SK-N-MC (cell line): Measurements from ENCODE around the gene RPP14.

Source experiments
- DNase-seq: peaks from one replicate; pipeline ENCODE4 v3.0.0-alpha.2; 2011; ENCODE audit warnings: low read depth, low spot score
- H3K27ac ChIP-seq: fragments of 200-600 bp; sonication (generic); 2 replicates; pipeline ENCODE4 v1.5.1; 2016; ENCODE audit warnings: mixed run types
- H3K36me3 ChIP-seq: fragments of 200-600 bp; sonication (generic); 2 replicates; pipeline ENCODE4 v1.6.1; 2017; ENCODE audit warnings: antibody characterized with exemption, low read length, mixed read lengths; ENCODE audit not compliant: insufficient read depth
- H3K4me3 ChIP-seq: fragments of 200-600 bp; sonication (generic); 2 replicates; pipeline ENCODE4 v1.5.1; 2016
- H3K9ac ChIP-seq: fragments of 200-600 bp; sonication (generic); 2 replicates; pipeline ENCODE4 v1.8.0; 2017; ENCODE audit warnings: mixed run types, mixed read lengths; ENCODE audit not compliant: insufficient read length
- H3K9me3 ChIP-seq: fragments of 200-600 bp; sonication (generic); 2 replicates; pipeline ENCODE4 v1.6.1; 2017; ENCODE audit warnings: low read depth, mild to moderate bottlenecking, antibody characterized with exemption, low read length, moderate library complexity, mixed read lengths
- EZH2 ChIP-seq: fragments of 200-600 bp; sonication (generic); IDR thresholded peaks from one replicate; pipeline ENCODE4 v1.6.1; 2017; ENCODE audit warnings: antibody characterized with exemption
- FOXP2 ChIP-seq: optimal IDR thresholded peaks from 2 replicates; pipeline ENCODE3; 2011; ENCODE audit warnings: mild to moderate bottlenecking, moderate library complexity; ENCODE audit not compliant: insufficient read depth; ENCODE audit errors: extremely low read length, control extremely low read depth
- POLR2AphosphoS5 ChIP-seq: IDR thresholded peaks from 2 replicates; pipeline ENCODE4 v1.6.1; 2012; ENCODE audit warnings: mild to moderate bottlenecking, low read depth, low read length, borderline replicate concordance

Gene RPP14

GRCh38 chr3:58342676-58343075 lies 36.6 kb downstream of the RPP14 start:
- Histone ChIP-seq H3K4me3 (no peak overlapping the region), H3K9ac (no peak overlapping the region)

DNA sequence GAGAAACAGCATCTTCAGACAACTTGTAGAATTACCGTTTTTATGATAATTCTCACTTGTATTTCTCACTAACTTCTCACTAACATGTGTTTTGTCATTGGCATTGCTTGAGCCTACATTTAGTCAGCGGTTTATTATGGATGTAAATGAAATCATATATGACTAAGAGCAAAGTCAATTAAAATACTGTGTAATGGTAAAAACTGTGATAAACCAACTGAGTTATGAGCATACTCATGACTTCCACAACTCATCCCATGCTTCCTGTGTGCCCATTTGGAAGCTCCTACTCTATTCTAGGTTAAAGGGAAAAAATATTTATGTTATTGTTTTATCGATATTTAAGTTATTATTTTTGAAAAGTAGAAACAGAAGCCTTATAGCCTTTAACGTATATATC lies 39.4 kb downstream of the RPP14 start:
- TF ChIP-seq POLR2AphosphoS5: no peak
- no peak for TF ChIP-seq EZH2
- TF ChIP-seq FOXP2: no peak
- no peak overlapping the region for H3K9ac ChIP-seq
- no peaks in the 10 kb centered on the region for H3K9me3 ChIP-seq
- H3K4me3 ChIP-seq: no peak overlapping the region
- DNase-seq: no peak
- no peak overlapping the region for H3K27ac ChIP-seq
- H3K36me3 ChIP-seq: no peaks in the 10 kb centered on the region

More at GRCh38 chr3:58342676-58343075, 36.6 kb downstream of the RPP14 start:
- Histone ChIP-seq H3K27ac (no peak overlapping the region), H3K36me3 (no peaks in the 10 kb centered on the region), H3K9me3 (no peaks in the 10 kb centered on the region)
- no peak for DNase-seq
- no peak for TF ChIP-seq POLR2AphosphoS5
- no peak for TF ChIP-seq EZH2
- TF ChIP-seq FOXP2: no peak

GRCh38 chr3:58346368-58346767 lies 40.3 kb downstream of the RPP14 start:
- Histone ChIP-seq H3K9ac (no peak overlapping the region), H3K36me3 (no peaks in the 10 kb centered on the region), H3K4me3 (no peak overlapping the region), H3K27ac (no peak overlapping the region), H3K9me3 (no peaks in the 10 kb centered on the region)
- TF ChIP-seq FOXP2: no peak
- no peak for TF ChIP-seq EZH2
- TF ChIP-seq POLR2AphosphoS5: no peak
- no peak for DNase-seq

GRCh38 chr3:58347984-58348383 lies 41.9 kb downstream of the RPP14 start:
- TF ChIP-seq POLR2AphosphoS5: no peak
- no peak for TF ChIP-seq FOXP2
- TF ChIP-seq EZH2: no peak
- Histone ChIP-seq H3K9ac (no peak overlapping the region), H3K4me3 (no peak overlapping the region), H3K27ac (no peak overlapping the region), H3K9me3 (no peaks in the 10 kb centered on the region), H3K36me3 (no peaks in the 10 kb centered on the region)
- no peak for DNase-seq

DNA sequence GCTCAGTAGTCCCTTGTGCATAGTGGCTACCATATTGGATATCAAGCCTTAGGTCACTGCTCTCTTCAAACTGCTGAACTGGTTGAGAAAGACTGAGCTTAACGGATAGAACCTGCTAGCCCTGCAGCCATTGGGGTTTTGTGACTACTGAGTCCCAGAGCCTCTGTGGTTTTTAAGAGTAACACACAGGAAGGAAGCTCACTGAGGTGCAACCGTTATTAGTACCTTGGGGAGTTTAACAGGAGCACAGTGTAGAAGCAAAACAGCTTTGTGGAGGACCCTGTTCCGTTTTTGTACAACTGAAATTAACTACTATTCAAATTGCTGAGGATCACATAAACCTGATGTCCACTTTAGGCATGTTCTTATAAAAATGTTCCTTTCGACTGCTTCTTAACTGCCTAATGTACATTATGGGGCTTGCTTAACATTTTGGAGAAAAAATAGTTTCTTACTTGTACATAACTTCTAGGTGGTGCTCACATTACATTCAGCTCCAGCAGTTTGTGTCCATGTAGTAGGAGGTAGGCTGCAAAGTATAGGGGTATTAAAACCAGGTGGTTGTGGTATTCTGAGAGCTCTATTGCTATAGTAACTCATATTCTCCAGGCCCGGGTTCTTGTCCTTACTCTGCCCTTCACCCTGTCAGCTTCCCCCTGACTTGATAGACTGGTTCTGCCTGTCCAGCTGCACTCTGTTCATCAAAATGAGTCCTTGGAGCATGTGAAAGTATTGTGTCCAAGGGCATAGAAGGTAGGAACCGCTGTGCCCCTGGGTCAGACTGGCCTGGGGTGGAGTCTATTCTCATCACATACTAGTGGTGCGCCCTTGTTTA lies 44.0 kb downstream of the RPP14 start:
- Histone ChIP-seq H3K9me3 (no peaks in the 10 kb centered on the region), H3K36me3 (no peaks in the 10 kb centered on the region), H3K4me3 (no peak overlapping the region), H3K27ac (no peak overlapping the region), H3K9ac (no peak overlapping the region)
- no peak for TF ChIP-seq POLR2AphosphoS5
- TF ChIP-seq EZH2: no peak
- no peak for TF ChIP-seq FOXP2
- no peak for DNase-seq

DNA sequence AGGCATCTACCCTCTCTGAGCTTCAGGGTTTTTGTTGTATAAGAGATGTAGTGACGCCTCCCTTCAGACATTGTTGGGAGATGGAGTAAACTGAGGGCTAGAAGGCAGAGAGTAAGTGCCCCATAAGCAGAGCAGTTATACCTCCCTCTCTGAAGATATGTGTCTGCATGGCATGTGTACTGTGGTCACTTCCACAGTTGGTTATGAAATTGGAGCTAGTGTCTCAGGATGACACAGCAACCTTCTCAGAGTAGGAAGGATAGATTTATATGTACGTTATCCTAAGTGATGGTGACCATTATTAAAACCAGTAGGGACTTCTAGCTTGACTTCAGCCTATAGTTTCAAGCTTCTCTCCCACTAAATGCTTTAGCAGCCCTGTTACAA lies 44.6 kb downstream of the RPP14 start:
- Histone ChIP-seq H3K27ac (no peak overlapping the region), H3K4me3 (no peak overlapping the region), H3K9ac (no peak overlapping the region), H3K36me3 (no peaks in the 10 kb centered on the region), H3K9me3 (no peaks in the 10 kb centered on the region)
- TF ChIP-seq EZH2: no peak
- TF ChIP-seq POLR2AphosphoS5: no peak
- no peak for TF ChIP-seq FOXP2
- no peak for DNase-seq

DNA sequence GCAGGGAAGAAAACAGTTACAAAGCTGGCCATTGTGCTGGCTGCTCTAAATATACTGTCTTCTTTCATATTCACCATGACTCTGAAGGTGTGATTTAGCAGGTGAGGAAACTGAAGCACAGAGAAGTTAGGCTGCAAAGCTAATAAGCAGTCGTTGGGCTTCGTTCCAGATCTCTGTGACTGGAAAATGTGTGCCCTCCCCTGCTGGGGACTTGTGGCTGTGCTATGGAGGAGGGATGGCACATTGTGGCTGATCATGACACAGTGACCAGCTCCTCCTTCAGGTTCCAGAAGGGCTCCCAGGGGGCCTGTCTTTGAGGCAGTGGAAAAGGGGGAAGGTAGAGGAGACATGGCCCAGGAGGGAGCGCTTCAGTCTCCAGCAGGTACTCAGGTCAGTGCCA lies 45.9 kb downstream of the RPP14 start:
- H3K27ac ChIP-seq: no peak overlapping the region
- no peak overlapping the region for H3K9ac ChIP-seq
- no peaks in the 10 kb centered on the region for H3K9me3 ChIP-seq
- TF ChIP-seq EZH2 (no peak), POLR2AphosphoS5 (no peak), FOXP2 (no peak)
- no peak overlapping the region for H3K4me3 ChIP-seq
- DNase-seq: no peak
- H3K36me3 ChIP-seq: no peaks in the 10 kb centered on the region

DNA sequence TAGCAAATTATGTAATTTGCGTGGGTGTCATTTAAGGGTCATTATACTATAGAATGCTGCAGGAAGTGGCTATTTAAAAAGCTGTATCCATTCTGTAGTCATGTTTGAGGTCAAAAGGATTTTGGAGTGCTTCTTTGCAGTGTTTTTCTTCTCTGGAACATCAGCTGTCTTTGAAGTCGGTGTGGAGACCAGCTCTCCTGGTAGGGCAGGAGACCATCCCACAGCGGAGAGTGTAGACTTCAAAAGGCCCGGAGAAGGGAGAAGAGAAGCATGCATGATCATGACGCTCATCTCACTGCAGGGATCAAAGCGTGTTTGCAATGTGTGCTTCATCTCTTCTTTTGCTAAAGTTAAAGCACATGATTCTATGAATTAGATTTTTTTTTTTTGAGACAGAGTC lies 46.6 kb downstream of the RPP14 start:
- no peak overlapping the region for H3K27ac ChIP-seq
- no peak overlapping the region for H3K9ac ChIP-seq
- H3K9me3 ChIP-seq: no peaks in the 10 kb centered on the region
- H3K36me3 ChIP-seq: no peaks in the 10 kb centered on the region
- no peak for TF ChIP-seq POLR2AphosphoS5
- TF ChIP-seq EZH2: no peak
- TF ChIP-seq FOXP2: no peak
- H3K4me3 ChIP-seq: no peak overlapping the region
- DNase-seq: no peak

DNA sequence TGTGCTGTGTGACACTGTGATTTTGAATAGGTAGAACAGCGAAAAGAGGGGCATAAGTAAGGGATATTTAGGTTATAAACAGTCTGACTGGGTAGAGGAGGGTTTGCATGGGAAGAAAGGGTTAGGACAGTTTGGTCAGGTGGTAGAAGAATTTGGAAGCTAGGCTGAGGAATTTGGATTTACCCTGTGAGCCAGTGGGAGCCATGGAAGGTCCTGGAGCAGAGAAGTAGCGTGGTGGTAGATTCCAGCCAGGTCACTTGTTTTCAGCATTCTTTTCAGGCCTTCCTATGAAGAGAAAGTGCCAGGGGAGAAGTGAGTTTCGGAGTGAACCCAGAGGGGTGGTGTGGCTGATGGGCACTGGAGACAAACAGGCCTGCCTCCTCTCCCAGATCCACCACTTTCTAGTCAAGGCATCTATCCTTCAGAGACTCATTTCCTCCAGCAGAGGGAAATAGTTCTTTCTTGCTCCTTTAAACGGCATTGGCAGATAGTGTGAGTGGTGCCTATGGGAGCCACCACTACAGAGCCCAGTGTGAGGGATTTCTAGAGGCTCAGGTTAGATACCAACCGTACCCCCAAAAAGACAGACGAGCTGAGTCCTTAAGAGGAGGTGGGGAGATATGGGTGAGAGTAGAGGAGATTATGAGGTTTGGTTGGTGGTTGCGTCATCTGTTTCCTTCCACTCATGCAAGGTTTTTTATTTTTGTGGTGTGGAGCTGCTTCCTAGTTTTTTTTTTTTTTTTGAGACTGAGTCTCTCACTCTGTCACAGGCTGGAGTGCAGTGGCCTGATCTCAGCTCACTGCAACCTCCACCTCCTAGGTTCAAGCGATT lies 47.9 kb downstream of the RPP14 start:
- Histone ChIP-seq H3K9ac (no peak overlapping the region), H3K9me3 (no peaks in the 10 kb centered on the region), H3K27ac (no peak overlapping the region), H3K4me3 (no peak overlapping the region), H3K36me3 (no peaks in the 10 kb centered on the region)
- TF ChIP-seq EZH2: no peak
- TF ChIP-seq FOXP2: no peak
- no peak for TF ChIP-seq POLR2AphosphoS5
- no peak for DNase-seq
